Neuron (in vitro differentiated cells): ENCODE measurements around the gene AGAP1.

ENCODE experiments used
- H2AFZ ChIP-seq: one replicate; pipeline ENCODE4 v1.6.1; 2013; ENCODE audit warnings: low read depth, mild to moderate bottlenecking, inconsistent platforms, low read length, moderate library complexity
- H3K27me3 ChIP-seq: one replicate; pipeline ENCODE4 v1.6.1; 2013; ENCODE audit warnings: low read length; ENCODE audit not compliant: insufficient read depth
- H3K36me3 ChIP-seq: one replicate; pipeline ENCODE4 v1.6.1; 2013; ENCODE audit warnings: low read length; ENCODE audit not compliant: insufficient read depth
- H3K4me1 ChIP-seq: one replicate; pipeline ENCODE4 v1.6.1; 2013; ENCODE audit warnings: low read length; ENCODE audit not compliant: insufficient read depth
- H3K4me3 ChIP-seq: 2 replicates; pipeline ENCODE4 v1.5.1; 2013; ENCODE audit warnings: mild to moderate bottlenecking, low read length, moderate library complexity
- H3K9me3 ChIP-seq: one replicate; pipeline ENCODE4 v1.6.1; 2013; ENCODE audit warnings: low read length

The AGAP1 gene

DNA sequence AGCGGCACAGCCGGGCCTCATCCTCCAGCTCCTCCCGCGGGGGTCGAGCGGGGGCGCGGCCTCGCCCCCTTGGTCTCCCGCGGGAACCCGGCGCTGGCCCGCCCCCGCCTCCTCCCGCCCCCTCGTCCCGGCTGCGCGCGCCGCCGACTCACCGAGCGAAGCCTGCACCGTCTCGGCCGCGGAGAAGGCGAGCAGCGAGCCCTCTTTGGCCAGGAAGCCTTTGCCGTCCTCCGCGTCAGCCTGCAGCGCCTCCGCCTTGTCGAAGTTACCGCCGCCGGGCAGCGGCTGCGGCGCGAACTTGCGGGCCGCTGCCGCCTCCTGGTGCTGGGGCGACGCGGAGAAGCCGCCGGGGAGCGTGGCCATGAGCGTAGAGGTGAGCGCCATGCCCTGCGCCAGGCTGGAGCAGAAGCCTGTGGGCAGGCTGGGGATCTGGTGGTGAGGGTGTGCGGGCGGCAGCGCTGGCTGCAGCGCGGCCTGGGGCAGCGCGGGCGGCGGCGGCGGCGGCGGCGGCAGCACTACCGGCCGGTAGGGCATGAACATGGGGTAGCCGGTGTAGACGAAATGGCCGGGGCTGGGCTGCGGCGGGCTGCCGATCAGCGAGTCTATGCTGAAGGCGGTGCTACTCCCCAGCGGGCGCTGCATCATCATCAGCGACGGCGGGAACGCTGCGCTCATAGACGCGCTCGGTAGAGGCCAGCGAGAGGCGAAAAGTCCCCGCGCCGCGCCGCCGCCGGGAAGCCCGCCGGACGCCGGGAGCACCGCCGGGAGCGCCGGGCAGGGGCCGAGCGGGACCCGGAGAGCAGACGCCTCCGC is 673.7 kb downstream of the AGAP1 start:
- no peaks in the 10 kb centered on the region for H3K9me3 ChIP-seq
- peaks cover 29% of the 10 kb centered on the region for H3K36me3 ChIP-seq
- H3K4me3 ChIP-seq = peak overlapping the region; percentile 67
- no peaks in the 10 kb centered on the region for H3K27me3 ChIP-seq
- no peak overlapping the region for H2AFZ ChIP-seq
- peaks cover 62% of the 10 kb centered on the region for H3K4me1 ChIP-seq

GRCh38 chr2:236168110-236169080 is 674.6 kb downstream of the AGAP1 start, which contains the start of gene GBX2:
Gene GBX2 (minus strand): TSS chr2:236168386. CDS start chr2:236167971, 415 bp downstream.
- Histone ChIP-seq H3K4me3 (peak within 1 kb of the TSS; percentile 67), H3K27me3 (no peaks in the 10 kb centered on the region), H3K4me1 (peaks cover 67% of the 10 kb centered on the region), H3K36me3 (peaks cover 26% of the 10 kb centered on the region), H2AFZ (peak within 1 kb of the TSS; percentile 24), H3K9me3 (peaks cover 2% of the 10 kb centered on the region)

DNA sequence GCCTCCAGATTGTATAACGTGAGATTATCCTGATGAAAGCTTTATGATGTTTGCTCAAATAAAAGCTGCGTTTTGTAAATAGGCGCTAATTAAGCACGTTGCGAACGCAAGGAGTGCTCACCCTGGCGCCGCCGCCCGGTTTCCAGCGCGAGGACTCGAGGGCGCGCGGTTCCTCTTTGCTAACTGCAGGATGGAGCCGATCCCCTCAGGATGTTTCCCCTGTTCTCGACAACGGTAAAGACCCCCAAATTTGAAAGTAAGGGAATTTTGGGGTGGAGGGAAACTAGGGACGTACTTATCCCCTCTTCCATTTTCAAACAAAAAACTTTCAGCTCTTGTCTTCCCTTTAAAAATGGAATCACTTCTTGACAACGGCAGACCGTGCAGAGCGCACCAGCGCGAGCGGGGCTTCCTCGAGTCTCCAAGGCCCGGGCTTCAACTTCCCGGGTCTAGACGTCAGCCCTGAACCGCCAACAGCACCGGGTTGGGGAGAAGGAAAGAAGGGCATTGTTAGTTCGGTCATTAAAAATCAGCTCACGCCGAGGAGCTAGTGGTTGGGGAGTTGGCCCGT is 675.4 kb downstream of the AGAP1 start:
- Histone ChIP-seq H3K9me3 (peaks cover 7% of the 10 kb centered on the region), H3K4me3 (peak overlapping the region; percentile 67)

GRCh38 chr2:236169741-236170589 is 676.1 kb downstream of the AGAP1 start:
- Histone ChIP-seq H3K27me3 (no peaks in the 10 kb centered on the region), H3K9me3 (peaks cover 8% of the 10 kb centered on the region), H3K4me3 (peak overlapping the region; percentile 67), H3K4me1 (peaks cover 59% of the 10 kb centered on the region), H2AFZ (no peak overlapping the region), H3K36me3 (peaks cover 12% of the 10 kb centered on the region)

More for the DNA sequence above, 675.4 kb downstream of the AGAP1 start:
- H3K27me3 ChIP-seq = no peaks in the 10 kb centered on the region
- H3K36me3 ChIP-seq = peaks cover 18% of the 10 kb centered on the region
- peak overlapping the region; percentile 24 for H2AFZ ChIP-seq
- peaks cover 61% of the 10 kb centered on the region for H3K4me1 ChIP-seq

GRCh38 chr2:236170590-236171165 is 676.8 kb downstream of the AGAP1 start:
- H3K4me3 ChIP-seq = no peak overlapping the region
- H3K36me3 ChIP-seq = peaks cover 4% of the 10 kb centered on the region
- no peaks in the 10 kb centered on the region for H3K27me3 ChIP-seq
- peaks cover 59% of the 10 kb centered on the region for H3K4me1 ChIP-seq
- H3K9me3 ChIP-seq = peaks cover 8% of the 10 kb centered on the region
- H2AFZ ChIP-seq = no peak overlapping the region

DNA sequence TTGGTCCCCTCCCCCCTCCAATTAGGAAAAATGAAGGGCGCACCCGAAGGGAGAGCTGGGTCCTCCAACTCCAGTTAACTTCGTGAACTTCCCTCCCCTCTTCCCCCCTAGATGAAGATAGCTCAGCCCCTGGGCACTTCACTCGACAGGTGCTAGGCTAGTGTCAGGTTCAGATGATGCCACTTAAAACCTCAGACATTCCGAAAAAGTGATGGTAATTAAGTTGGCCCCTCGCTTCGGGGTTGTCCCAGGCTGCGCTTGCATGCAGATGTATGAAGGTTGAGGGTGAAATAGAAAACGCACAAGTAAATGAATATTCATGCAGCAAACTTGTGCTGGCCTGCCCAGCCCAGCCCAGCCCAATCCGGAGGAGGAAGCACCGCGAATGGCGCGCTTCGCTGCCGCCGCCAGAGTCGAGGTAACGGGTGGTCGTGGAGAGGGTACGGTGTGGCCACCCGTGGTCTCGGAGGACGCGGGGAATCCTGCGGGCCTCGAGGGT is 677.4 kb downstream of the AGAP1 start:
- no peaks in the 10 kb centered on the region for H3K36me3 ChIP-seq
- peak overlapping the region; percentile 22 for H3K4me3 ChIP-seq
- H2AFZ ChIP-seq = no peak overlapping the region
- H3K27me3 ChIP-seq = no peaks in the 10 kb centered on the region
- H3K4me1 ChIP-seq = peaks cover 58% of the 10 kb centered on the region
- peaks cover 8% of the 10 kb centered on the region for H3K9me3 ChIP-seq

- no peaks in the 10 kb centered on the region for H3K27me3 ChIP-seq
- peaks cover 8% of the 10 kb centered on the region for H3K9me3 ChIP-seq
- H2AFZ ChIP-seq = no peak overlapping the region
- peak overlapping the region; percentile 22 for H3K4me3 ChIP-seq
- no peaks in the 10 kb centered on the region for H3K36me3 ChIP-seq
- H3K4me1 ChIP-seq = peaks cover 58% of the 10 kb centered on the region
Measured at GRCh38 chr2:236171680-236172254, 677.9 kb downstream of the AGAP1 start.

DNA sequence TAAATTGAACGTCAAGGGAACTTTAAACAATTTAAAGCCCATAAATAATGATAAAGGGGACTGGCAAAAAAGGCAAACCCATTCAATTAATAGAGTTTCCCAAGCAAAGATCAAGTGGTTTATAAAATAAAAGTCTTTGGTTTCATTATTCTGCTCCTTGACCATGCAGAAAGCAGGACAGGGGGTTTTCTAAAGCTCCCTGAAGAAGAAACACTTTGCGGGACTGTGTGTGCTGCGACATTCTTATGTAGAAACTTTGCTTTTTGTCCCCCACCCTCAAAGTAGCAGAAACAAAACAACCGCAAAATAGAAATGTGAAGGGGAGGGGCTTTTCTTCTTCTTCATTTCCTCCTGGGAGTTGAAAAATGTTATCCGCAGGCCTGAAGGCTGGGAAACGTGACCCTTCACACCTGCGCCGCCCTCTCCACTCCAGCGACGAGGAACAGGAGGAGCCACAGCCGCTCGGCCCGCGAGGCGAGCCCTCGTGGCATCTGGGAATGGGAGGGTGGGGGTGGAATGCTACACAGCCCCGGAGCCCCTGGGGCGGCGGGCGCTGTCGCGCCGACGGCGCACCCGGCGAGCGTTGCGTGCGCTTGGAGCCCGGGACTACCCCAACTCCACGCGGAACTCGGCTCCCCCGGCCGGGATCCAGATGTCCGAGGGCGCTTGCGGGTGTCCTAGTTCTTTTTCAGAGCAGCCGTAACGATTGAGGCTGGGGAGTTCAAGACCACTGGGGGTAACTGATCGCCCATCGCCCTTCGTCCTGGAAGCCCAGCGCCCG is 678.6 kb downstream of the AGAP1 start:
- H2AFZ ChIP-seq = no peak overlapping the region
- H3K4me3 ChIP-seq = no peak overlapping the region
- peaks cover 8% of the 10 kb centered on the region for H3K9me3 ChIP-seq
- no peaks in the 10 kb centered on the region for H3K27me3 ChIP-seq
- H3K36me3 ChIP-seq = no peaks in the 10 kb centered on the region
- H3K4me1 ChIP-seq = peaks cover 58% of the 10 kb centered on the region

DNA sequence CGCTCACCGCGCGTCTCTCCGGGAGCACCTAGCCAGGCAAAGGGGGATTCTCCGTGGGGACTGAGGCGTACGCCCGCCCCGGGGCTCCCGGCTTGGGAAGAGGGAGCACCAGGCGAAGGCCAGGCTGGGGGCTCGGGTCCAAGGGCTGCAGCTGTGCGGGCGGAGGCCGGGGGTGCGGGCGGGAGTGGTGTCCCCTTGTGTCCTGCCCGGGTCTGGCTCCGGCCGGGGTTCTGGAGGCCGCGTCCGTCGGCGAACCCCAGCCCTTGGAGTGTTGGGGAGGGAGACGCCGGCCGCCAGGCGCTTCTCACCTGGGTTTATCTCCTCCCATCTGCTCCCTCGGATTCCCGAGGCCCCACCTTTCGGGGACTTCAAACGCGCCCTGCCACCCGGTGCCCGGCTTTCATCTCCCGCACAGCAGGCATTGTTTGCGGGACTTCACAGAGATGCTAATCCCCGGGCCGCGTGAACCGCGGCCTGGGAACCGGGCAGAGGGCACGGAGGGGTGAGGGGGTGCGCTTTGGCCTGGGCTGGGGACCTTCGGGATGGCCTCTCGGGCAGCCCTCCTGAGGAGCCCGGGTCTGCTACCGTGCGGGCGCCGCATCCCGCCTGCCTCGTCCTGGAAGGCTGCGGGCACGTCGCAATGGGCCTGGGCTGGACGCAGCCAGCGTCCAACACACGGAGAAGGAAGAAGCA is 679.3 kb downstream of the AGAP1 start:
- no peak overlapping the region for H2AFZ ChIP-seq
- H3K27me3 ChIP-seq = no peaks in the 10 kb centered on the region
- H3K4me1 ChIP-seq = peaks cover 58% of the 10 kb centered on the region
- H3K36me3 ChIP-seq = no peaks in the 10 kb centered on the region
- H3K9me3 ChIP-seq = peaks cover 8% of the 10 kb centered on the region
- H3K4me3 ChIP-seq = no peak overlapping the region

DNA sequence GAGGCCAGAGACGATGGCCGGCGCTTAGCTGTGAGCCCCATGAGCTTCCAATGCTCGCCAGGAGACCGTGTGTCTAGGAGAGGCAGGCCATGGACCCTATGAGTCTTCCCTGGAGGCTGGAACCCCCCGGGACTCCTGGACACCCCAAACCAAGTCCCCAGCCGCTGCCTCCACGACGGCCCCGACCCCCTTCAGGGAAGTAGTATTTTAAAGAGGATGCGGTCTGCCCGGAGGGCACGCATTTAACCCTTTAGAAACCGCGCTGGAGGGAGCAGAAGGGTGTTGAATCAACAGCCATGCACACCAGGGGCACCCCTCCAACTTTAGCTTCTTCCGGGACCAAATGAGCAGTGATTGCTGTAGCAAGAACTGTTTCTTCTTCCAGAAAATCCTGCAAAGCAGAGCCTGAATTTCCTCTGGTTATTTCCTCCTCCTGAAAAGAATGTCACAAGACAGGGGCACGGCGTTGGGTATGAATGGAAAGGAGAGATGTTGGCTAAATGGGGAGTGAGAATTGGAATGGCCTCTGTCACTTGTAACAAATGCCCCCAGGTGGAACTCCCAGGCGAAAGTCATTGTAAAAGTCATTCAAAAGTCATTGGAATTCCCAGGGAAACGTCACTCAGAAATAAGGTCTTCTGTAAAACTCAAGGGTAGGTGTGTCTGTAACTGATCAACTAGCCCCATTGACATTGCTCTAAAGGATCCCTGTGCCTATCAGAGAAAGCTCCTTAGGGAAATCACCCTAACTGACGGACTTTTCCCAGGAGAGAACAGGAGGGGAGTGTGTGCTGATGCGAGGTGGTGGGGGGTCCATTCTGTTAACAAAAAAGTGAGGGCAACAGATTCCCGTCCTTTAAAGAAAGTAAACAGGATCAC is 680.1 kb downstream of the AGAP1 start:
- Histone ChIP-seq H3K4me3 (no peak overlapping the region), H3K9me3 (peaks cover 8% of the 10 kb centered on the region), H3K4me1 (peaks cover 56% of the 10 kb centered on the region), H3K27me3 (no peaks in the 10 kb centered on the region), H2AFZ (no peak overlapping the region), H3K36me3 (no peaks in the 10 kb centered on the region)
